ENCODE results near the gene VAPA.
"Not testable (repeated sequence)": the region's sequence is repeated elsewhere in the genome, so short reads cannot be mapped to it uniquely, and the experiment has no call there.

GRCh38 chr18:9897787-9898291 lies 16.0 kb upstream of the VAPA start:
- TF ChIP-seq CTCF (conservative IDR thresholded peaks at IDR 0.05; ENCODE audit: low read length); EZH2phosphoT487 (IDR thresholded peaks at IDR 0.05; ENCODE audit: borderline replicate concordance): not testable (repeated sequence)

Data from Loucy (cell line).